GM21528 (cell line): Measurements from ENCODE around the gene DAGLA.

Source experiments
- ATAC-seq: cut with Tn5 transposase; IDR thresholded peaks from one replicate; pipeline ENCODE4 v1.9.1; 2021; ENCODE audit warnings: mild to moderate bottlenecking, moderate library complexity; ENCODE audit not compliant: unreplicated experiment, low FRiP score

The DAGLA gene

GRCh38 chr11:61726775-61727174 is 46.6 kb downstream of the DAGLA start:
- no peak for ATAC-seq

- ATAC-seq, result no peak
Measured at GRCh38 chr11:61727401-61727811, 47.2 kb downstream of the DAGLA start.

DNA sequence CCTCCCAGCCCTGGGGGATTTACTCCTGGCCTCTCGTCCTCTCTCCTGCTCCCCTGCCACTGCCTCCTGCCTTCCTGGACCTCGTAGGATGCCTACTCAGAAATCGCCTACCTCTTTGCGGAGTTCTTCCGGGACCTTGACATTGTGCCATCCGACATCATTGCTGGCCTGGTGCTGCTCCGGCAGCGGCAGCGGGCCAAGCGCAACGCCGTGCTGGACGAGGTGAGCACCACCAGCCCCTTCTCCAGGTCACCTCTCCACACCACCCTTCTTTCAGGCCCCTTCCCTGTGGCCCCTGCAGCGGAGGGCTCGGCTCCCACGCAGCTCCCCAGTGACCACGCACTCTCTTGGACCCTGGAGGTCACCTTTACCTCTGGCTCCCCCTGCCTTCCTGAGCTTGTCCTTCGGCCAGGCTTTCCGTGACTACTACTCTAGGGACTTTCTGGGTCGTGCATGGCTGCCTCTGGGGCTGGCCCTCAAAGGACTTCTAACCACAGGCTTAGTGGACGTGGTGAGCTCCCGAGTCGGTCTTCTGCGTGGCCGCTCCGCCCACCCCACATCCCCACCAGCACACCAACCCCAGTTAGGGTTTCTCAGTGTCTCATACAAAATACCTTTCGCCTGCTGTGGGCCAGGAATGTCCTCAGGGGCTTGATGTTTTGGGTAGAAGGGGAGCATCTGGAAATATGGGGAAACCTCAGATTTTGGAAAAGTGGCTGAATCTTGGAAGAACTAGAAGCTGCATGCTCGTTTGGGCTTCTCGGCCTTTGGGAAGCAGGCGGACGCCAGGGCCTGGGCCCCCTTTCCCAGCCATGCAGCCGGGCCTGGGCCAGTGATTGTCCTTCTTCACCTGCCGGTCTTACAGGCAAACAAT is 48.1 kb downstream of the DAGLA start:
- ATAC-seq, result no peak

- no peak for ATAC-seq
Measured at GRCh38 chr11:61728940-61729219, 48.7 kb downstream of the DAGLA start.

DNA sequence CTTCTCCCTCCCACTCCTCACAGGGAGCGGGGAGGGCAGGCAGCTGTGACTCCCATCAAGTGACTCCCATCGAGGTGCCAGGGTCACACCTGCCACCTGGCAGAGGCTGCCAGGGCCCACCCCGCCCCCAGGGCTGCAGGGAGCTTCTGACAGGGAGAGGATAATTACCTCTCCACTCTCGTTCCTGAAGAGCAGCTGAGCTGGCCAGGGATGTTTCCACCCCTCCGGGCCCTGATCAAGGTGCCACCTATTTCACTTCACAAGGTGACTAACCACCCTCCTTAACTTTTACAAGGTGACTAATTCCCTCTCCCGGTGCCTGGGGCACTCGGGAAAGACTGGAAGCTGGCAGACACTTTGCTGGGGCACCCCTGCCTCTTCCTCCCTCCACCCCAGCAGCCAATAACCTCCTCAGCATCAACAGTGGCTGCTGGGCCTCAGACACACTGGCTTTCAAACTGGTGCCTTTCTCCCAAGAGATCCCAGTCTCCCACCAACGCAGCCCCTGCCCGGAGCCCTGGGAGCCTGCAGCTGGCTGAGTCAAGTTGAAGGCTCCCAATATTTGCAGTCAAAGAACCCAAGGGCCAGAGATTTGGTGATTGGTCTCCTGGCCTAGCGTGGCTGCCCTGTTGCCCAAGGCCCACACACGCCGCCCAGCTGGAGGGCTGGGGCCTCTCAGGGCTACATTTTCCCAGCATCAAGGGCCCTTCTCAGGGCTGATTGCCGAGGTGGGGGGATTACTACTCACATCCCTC is 50.2 kb downstream of the DAGLA start:
- no peak for ATAC-seq

GRCh38 chr11:61731211-61731951 is 51.2 kb downstream of the DAGLA start:
- ATAC-seq, result no peak

DNA sequence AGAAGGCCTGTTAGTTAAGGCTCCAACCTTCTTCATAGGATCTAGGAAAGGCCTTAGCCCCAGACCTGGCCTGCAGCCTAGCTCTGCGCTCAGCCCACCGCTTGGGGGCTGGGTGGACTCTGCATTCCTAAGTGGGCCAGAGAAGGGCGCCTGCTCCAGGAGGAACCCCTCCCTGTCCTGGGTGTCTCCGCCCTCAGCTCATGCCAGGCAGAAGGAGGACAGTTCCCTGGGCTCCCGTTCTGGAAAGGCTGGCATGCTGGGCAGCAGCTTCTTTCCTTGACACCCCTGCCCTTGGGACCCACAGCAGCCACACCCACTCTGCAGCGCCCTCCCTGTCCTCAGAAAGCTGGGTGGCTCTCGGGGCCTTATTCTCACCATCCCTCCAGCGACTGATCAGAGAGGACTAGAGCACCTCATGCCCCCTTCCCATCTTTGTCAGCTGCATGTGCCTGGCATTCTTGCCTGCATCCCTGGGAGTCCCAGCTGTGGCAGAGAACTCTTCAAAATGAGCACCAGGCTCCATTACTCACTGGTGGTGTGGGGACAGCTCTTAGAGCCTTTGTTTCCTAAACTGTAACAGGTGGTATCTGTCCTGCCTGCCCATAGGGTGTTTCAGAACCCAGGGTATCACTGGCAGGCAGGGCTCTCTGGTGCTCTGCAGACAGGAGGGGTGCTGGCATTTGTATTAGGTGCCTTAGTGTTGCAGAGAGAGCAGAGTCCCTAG is 51.9 kb downstream of the DAGLA start:
- no peak for ATAC-seq

DNA sequence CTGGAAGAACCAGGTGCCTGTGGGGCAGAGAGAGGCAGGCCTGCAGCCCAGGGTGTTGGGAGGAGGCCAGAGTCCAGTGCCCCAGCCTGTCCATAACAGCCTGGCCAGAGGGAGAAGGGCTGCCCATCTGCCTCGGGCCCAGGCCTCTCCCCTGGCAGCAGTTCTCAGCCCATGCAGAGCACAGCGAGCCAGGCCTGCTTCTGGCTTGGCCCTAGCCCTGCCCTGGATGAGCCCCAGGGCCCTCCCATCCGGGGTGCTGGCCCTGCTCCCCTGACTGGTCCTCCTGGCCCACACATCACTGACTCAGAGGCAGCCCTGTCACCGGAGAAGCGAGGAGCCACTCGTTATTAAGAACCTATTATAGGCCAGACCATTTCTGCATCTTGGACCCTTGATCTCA is 52.5 kb downstream of the DAGLA start:
- no peak for ATAC-seq

GRCh38 chr11:61733120-61733978 is 53.2 kb downstream of the DAGLA start:
- peak; percentile 71 for ATAC-seq

- ATAC-seq, result no peak
Measured at GRCh38 chr11:61734767-61735166, 54.6 kb downstream of the DAGLA start.

DNA sequence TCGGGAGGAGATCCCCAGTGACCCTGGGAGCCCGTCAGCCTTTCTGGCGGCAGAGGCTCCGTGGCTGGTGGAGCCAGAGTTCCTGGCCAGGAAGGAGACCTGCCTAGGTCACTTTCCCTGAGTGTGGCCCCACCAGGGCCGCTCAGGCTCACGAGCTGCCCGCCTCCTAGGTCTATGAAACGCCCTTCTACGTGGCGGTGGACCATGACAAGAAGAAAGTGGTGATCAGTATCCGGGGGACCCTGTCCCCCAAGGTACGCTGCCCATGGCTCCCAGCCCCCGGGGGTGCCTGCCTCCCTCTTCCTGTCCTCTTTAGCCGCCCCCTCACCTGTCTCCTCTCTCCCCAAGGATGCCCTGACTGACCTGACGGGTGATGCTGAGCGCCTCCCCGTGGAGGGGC is 55.2 kb downstream of the DAGLA start:
- ATAC-seq, result no peak

- ATAC-seq, result no peak
Measured at GRCh38 chr11:61736310-61736709, 56.1 kb downstream of the DAGLA start.

GRCh38 chr11:61737131-61737530 is 56.9 kb downstream of the DAGLA start:
- no peak for ATAC-seq

GRCh38 chr11:61737636-61738386 is 57.6 kb downstream of the DAGLA start:
- no peak for ATAC-seq

- no peak for ATAC-seq
Measured at GRCh38 chr11:61738776-61739175, 58.6 kb downstream of the DAGLA start.

GRCh38 chr11:61739413-61739812 is 59.2 kb downstream of the DAGLA start:
- ATAC-seq, result no peak

DNA sequence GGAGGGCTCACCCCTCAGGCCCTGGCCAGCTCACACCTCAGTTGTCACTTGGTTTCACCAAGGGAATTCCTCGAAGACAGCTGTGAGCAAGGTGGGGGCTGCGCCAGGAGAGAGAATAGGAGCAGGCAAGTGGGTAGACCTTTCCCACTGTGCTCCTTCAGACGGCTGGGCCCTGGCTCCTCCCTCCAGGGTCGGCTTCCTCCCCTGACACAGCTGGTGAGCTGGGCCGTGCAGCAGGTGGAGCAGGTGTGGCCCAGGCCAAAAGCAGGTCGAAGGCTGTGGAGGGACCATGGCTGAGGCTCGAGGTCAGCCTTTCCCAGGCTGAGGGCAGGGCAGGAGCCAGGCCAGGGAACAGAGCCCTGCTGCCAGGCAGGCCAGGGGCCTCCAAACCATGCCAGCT is 59.8 kb downstream of the DAGLA start:
- ATAC-seq, result no peak

DNA sequence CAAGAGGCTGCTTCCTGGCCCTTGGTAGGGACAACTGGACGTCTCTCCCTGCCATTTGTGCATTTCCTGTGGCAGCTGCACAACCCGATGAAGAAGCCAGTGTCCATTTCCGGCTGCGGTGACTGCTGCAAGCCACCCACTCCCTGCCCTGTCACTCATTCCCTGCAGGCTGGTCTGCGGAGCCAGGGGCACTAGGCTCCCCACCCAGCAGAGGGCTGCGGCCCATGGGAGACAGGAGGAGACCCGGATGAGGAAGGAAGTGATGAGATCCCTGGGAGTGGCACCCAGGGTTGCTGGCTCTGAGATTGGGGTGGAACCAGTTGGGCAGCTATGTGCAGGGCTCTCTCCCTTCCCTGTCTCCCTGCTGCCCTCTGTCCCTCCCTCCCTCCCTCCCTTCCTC is 62.2 kb downstream of the DAGLA start:
- no peak for ATAC-seq

- no peak for ATAC-seq
Measured at GRCh38 chr11:61743486-61744095, 63.4 kb downstream of the DAGLA start.
